CD14-positive monocyte (primary cell): ENCODE measurements around the gene BRAF. TPM values are rescaled to one million over a fixed set of nuclear protein-coding genes. Genes with fewer than 3 reads are reported as not detected.

ENCODE experiments used
- DNase-seq, 3 donors: peaks; one replicate each; pipeline ENCODE4 v3.0.0-alpha.2; 2011 to 2022
- H2AFZ ChIP-seq: 2 replicates; pipeline ENCODE4 v1.6.0; 2012; ENCODE audit warnings: mild to moderate bottlenecking, low read depth, low read length, inconsistent platforms; ENCODE audit not compliant: insufficient read depth, poor library complexity, severe bottlenecking
- H3K27ac ChIP-seq, 2 donors: 1 replicate in 1 of 2; 2 replicates in 1 of 2; pipeline ENCODE4 v1.5.1; 2012 to 2013; ENCODE audit warnings: low read length in 2 of 2, control low read depth in 1 of 2, inconsistent platforms in 1 of 2, low read depth in 1 of 2, mild to moderate bottlenecking in 1 of 2
- H3K27me3 ChIP-seq, 2 donors: one replicate each; pipeline versions ENCODE4 v1.6.0 to v1.6.1; 2011 to 2013; ENCODE audit warnings: low read length in 2 of 2; ENCODE audit not compliant: control insufficient read depth in 2 of 2, insufficient read depth in 2 of 2
- H3K36me3 ChIP-seq, 2 donors: replicated peaks in 1 of 2; 1 replicate in 1 of 2; 2 replicates in 1 of 2; pipeline versions ENCODE4 v1.5.1 to v1.6.1; 2012 to 2013; ENCODE audit warnings: low read length in 2 of 2, control low read depth in 1 of 2, inconsistent platforms in 1 of 2, mild to moderate bottlenecking in 1 of 2; ENCODE audit not compliant: insufficient read depth in 2 of 2, control insufficient read depth in 1 of 2
- H3K4me1 ChIP-seq, 2 donors: 1 replicate in 1 of 2; 2 replicates in 1 of 2; pipeline versions ENCODE4 v1.5.1 to v1.6.1; 2012 to 2013; ENCODE audit warnings: low read length in 2 of 2, control low read depth in 1 of 2, inconsistent platforms in 1 of 2, mild to moderate bottlenecking in 1 of 2, moderate library complexity in 1 of 2; ENCODE audit not compliant: insufficient read depth in 2 of 2, control insufficient read depth in 1 of 2
- H3K4me2 ChIP-seq: replicated peaks from 2 replicates; pipeline ENCODE3; 2012; ENCODE audit warnings: low read length, moderate library complexity, mild to moderate bottlenecking; ENCODE audit not compliant: poor library complexity, severe bottlenecking; ENCODE audit errors: extremely low read depth
- H3K4me3 ChIP-seq, 3 experiments: fragments of 200-600 bp in 1 of 3; sonication (generic) in 1 of 3; replicated peaks in 1 of 3; 1 replicate in 2 of 3; 2 replicates in 1 of 3; pipeline ENCODE4 v1.5.1; 2011 to 2013; ENCODE audit warnings: low read length in 3 of 3, mild to moderate bottlenecking in 3 of 3, control low read depth in 2 of 3, low read depth in 2 of 3, inconsistent platforms in 1 of 3, moderate library complexity in 1 of 3
- H3K79me2 ChIP-seq: 2 replicates; pipeline ENCODE4 v1.6.0; 2012; ENCODE audit warnings: mild to moderate bottlenecking, control low read depth, inconsistent platforms, low read length, moderate library complexity; ENCODE audit not compliant: insufficient read depth
- H3K9ac ChIP-seq: 2 replicates; pipeline ENCODE4 v1.6.0; 2017; ENCODE audit warnings: low read length, mild to moderate bottlenecking; ENCODE audit not compliant: insufficient read depth, poor library complexity, severe bottlenecking
- H3K9me3 ChIP-seq, 2 donors: replicated peaks in 1 of 2; 1 replicate in 1 of 2; 2 replicates in 1 of 2; pipeline versions ENCODE4 v1.5.1 to v1.6.1; 2012 to 2013; ENCODE audit warnings: low read length in 2 of 2, control low read depth in 1 of 2; ENCODE audit not compliant: control insufficient read depth in 1 of 2, insufficient read depth in 1 of 2
- H4K20me1 ChIP-seq: 2 replicates; pipeline ENCODE4 v1.6.0; 2012; ENCODE audit warnings: mild to moderate bottlenecking, low read length, control low read depth, moderate library complexity; ENCODE audit not compliant: insufficient read depth
- H3K27ac Mint-ChIP-seq, 7 donors: one replicate each; pipeline ENCODE4 v1.8.0; 2020; ENCODE audit warnings: mild to moderate bottlenecking in 7 of 7, mixed read lengths in 7 of 7, moderate library complexity in 6 of 7, inconsistent platforms in 2 of 7
- H3K27me3 Mint-ChIP-seq, 3 donors: one replicate each; pipeline ENCODE4 v1.8.0; 2021 to 2022; ENCODE audit warnings: low read depth in 3 of 3, mild to moderate bottlenecking in 3 of 3, mixed read lengths in 3 of 3, moderate library complexity in 3 of 3, inconsistent platforms in 1 of 3
- H3K36me3 Mint-ChIP-seq, 2 donors: one replicate each; pipeline ENCODE4 v1.8.0; 2020; ENCODE audit warnings: mixed read lengths in 2 of 2, inconsistent platforms in 1 of 2, mild to moderate bottlenecking in 1 of 2
- H3K4me1 Mint-ChIP-seq: one replicate; pipeline ENCODE4 v1.8.0; 2020; ENCODE audit warnings: mild to moderate bottlenecking, mixed read lengths
- H3K4me3 Mint-ChIP-seq, 2 donors: one replicate each; pipeline ENCODE4 v1.8.0; 2020; ENCODE audit warnings: mild to moderate bottlenecking in 2 of 2, mixed read lengths in 2 of 2, moderate library complexity in 1 of 2
- H3K9me3 Mint-ChIP-seq, 7 donors: one replicate each; pipeline ENCODE4 v1.8.0; 2020 to 2022; ENCODE audit warnings: mixed read lengths in 7 of 7, mild to moderate bottlenecking in 6 of 7, moderate library complexity in 6 of 7, inconsistent platforms in 2 of 7
- CTCF ChIP-seq: fragments of 200-600 bp; IDR thresholded peaks from one replicate; pipeline ENCODE4 v1.8.0; 2022; ENCODE audit warnings: antibody characterized with exemption, mild to moderate bottlenecking
- WGBS: methylation state at CpG from one replicate; pipeline ENCODE4 v1.1.5; 2013; ENCODE audit warnings: missing lambda C conversion rate; ENCODE audit not compliant: insufficient coverage; 5-methylcytosine and 5-hydroxymethylcytosine counted together
- intact Hi-C, 2 donors: fragments of 100-400 bp; cut with micrococcal nuclease; formaldehyde crosslinking; loops; one replicate each; pipeline versions ENCODE4 v1.15.0 to v1.15.1; 2023
- polyA plus RNA-seq, 3 donors: library from polyadenylated mRNA; depleted of rRNA in 1 of 3; unstranded in 2 of 3; stranded (reverse) in 1 of 3; fragments of 300-500 nt in 2 of 3; fragments of >200 nt in 1 of 3; fragmentation: Illumina TruSeq in 2 of 3; gene quantifications; 1 replicate in 2 of 3; 2 replicates in 1 of 3; pipeline ENCODE4 v1.2.3, GENCODE V29; 2012 to 2021

Gene BRAF
- polyA plus RNA-seq, 3 donors: 3.8 to 10.0 (median 5.6) TPM

GRCh38 chr7:140723574-140723973, 201.2 kb downstream of the BRAF start:
- 100% methylated on average over 1 of the region's 3 CpGs for WGBS
- no peak overlapping the region for H3K4me3 ChIP-seq
- H3K9me3 ChIP-seq: no peaks in the 10 kb centered on the region
- no peaks in the 10 kb centered on the region for H4K20me1 ChIP-seq
- no peak for TF ChIP-seq CTCF
- peaks cover 9% of the 10 kb centered on the region for H3K4me1 Mint-ChIP-seq
- H3K36me3 ChIP-seq: peaks cover 4 to 19% of the 10 kb centered on the region in 2 donors
- H3K27ac Mint-ChIP-seq: no peak overlapping the region
- H3K9ac ChIP-seq: no peak overlapping the region
- H3K4me3 Mint-ChIP-seq: no peak overlapping the region
- peaks cover 0 to 1% (median 0%) of the 10 kb centered on the region in 3 donors for H3K27me3 Mint-ChIP-seq
- peaks cover 14 to 22% of the 10 kb centered on the region in 2 donors for H3K36me3 Mint-ChIP-seq
- H3K9me3 Mint-ChIP-seq: no peaks in the 10 kb centered on the region
- H3K79me2 ChIP-seq: no peaks in the 10 kb centered on the region
- DNase-seq: no peak
- H2AFZ ChIP-seq: no peak overlapping the region
- intact Hi-C loops: no loop called here
- H3K27ac ChIP-seq: no peak overlapping the region
- peaks cover 9% of the 10 kb centered on the region in 2 donors for H3K4me1 ChIP-seq
- H3K27me3 ChIP-seq: no peaks in the 10 kb centered on the region
- no peak overlapping the region for H3K4me2 ChIP-seq

GRCh38 chr7:140723006-140723405, 201.7 kb downstream of the BRAF start:
- Histone ChIP-seq H3K4me3 (no peak overlapping the region), H3K79me2 (no peaks in the 10 kb centered on the region), H4K20me1 (no peaks in the 10 kb centered on the region), H3K9me3 (no peaks in the 10 kb centered on the region), H3K9ac (no peak overlapping the region), H3K4me1 (peaks cover 9% of the 10 kb centered on the region in 2 donors), H3K27ac (no peak overlapping the region), H3K27me3 (no peaks in the 10 kb centered on the region), H3K36me3 (peaks cover 4 to 17% of the 10 kb centered on the region in 2 donors), H3K4me2 (no peak overlapping the region), H2AFZ (no peak overlapping the region)
- DNase-seq: no peak
- intact Hi-C loops: no loop called here
- H3K4me1 Mint-ChIP-seq: peaks cover 9% of the 10 kb centered on the region
- H3K27me3 Mint-ChIP-seq: peaks cover 0 to 1% (median 0%) of the 10 kb centered on the region in 3 donors
- no peaks in the 10 kb centered on the region for H3K9me3 Mint-ChIP-seq
- 90% methylated on average over 2 of the region's 6 CpGs for WGBS
- no peak overlapping the region for H3K4me3 Mint-ChIP-seq
- no peak for TF ChIP-seq CTCF
- H3K36me3 Mint-ChIP-seq: peaks cover 14 to 22% of the 10 kb centered on the region in 2 donors
- H3K27ac Mint-ChIP-seq: no peak overlapping the region
